Adipocyte (in vitro differentiated cells): ENCODE data around the gene INHA.

Source experiments
- DNase-seq: peaks from one replicate; pipeline ENCODE4 v3.0.0-alpha.2; 2015; ENCODE audit warnings: low read depth
- H3K27me3 ChIP-seq: replicated peaks from 2 replicates; pipeline ENCODE4 v1.7.0; 2013; ENCODE audit warnings: mild to moderate bottlenecking, low read length, moderate library complexity; ENCODE audit not compliant: control insufficient read depth, insufficient read depth
- H3K36me3 ChIP-seq: 2 replicates; pipeline ENCODE4 v1.7.0; 2013; ENCODE audit warnings: low read length, mild to moderate bottlenecking, moderate library complexity; ENCODE audit not compliant: control insufficient read depth, insufficient read depth, severe bottlenecking
- H3K4me1 ChIP-seq: 2 replicates; pipeline ENCODE4 v1.7.0; 2013; ENCODE audit warnings: mild to moderate bottlenecking, low read length, moderate library complexity; ENCODE audit not compliant: control insufficient read depth, insufficient read depth
- H3K4me3 ChIP-seq: 2 replicates; pipeline ENCODE4 v1.7.0; 2013; ENCODE audit warnings: mild to moderate bottlenecking, low read length, moderate library complexity
- H3K9ac ChIP-seq: 2 replicates; pipeline ENCODE4 v1.7.0; 2013; ENCODE audit warnings: mild to moderate bottlenecking, low read length, moderate library complexity
- H3K9me3 ChIP-seq: 2 replicates; pipeline ENCODE4 v1.7.0; 2013; ENCODE audit warnings: mild to moderate bottlenecking, low read length, moderate library complexity; ENCODE audit not compliant: control insufficient read depth

INHA gene

GRCh38 chr2:219542931-219543595 lies 29.0 kb upstream of the INHA start:
- Histone ChIP-seq H3K9me3 (no peaks in the 10 kb centered on the region), H3K36me3 (peaks cover 25% of the 10 kb centered on the region), H3K4me3 (peak overlapping the region; percentile 89), H3K27me3 (no peaks in the 10 kb centered on the region), H3K9ac (peak overlapping the region; percentile 90), H3K4me1 (peaks cover 28% of the 10 kb centered on the region)
- DNase-seq: peak; percentile 71

GRCh38 chr2:219543596-219544358 lies 28.3 kb upstream of the INHA start, which contains the start of the genes CHPF and TMEM198:
TSS of gene CHPF (minus strand) at chr2:219543809. CDS start at chr2:219543538, 271 bp downstream.
TSS of gene TMEM198 (plus strand) at chr2:219544028. CDS start at chr2:219544728, 700 bp downstream.
- H3K36me3 ChIP-seq: peaks cover 25% of the 10 kb centered on the region
- DNase-seq: peak; percentile 99
- H3K9ac ChIP-seq: peak within 1 kb of the TSS; percentile 90
- peaks cover 20% of the 10 kb centered on the region for H3K4me1 ChIP-seq
- no peaks in the 10 kb centered on the region for H3K27me3 ChIP-seq
- H3K4me3 ChIP-seq: peak within 1 kb of the TSS; percentile 89
- no peaks in the 10 kb centered on the region for H3K9me3 ChIP-seq

GRCh38 chr2:219544567-219544966 lies 27.5 kb upstream of the INHA start:
- DNase-seq: no peak
- peak overlapping the region; percentile 89 for H3K4me3 ChIP-seq
- H3K36me3 ChIP-seq: peaks cover 18% of the 10 kb centered on the region
- no peaks in the 10 kb centered on the region for H3K9me3 ChIP-seq
- peaks cover 17% of the 10 kb centered on the region for H3K4me1 ChIP-seq
- no peaks in the 10 kb centered on the region for H3K27me3 ChIP-seq
- peak overlapping the region; percentile 90 for H3K9ac ChIP-seq

GRCh38 chr2:219545295-219545942 lies 26.7 kb upstream of the INHA start:
- Histone ChIP-seq H3K27me3 (no peaks in the 10 kb centered on the region), H3K36me3 (peaks cover 10% of the 10 kb centered on the region), H3K9me3 (no peaks in the 10 kb centered on the region), H3K4me3 (no peak overlapping the region), H3K4me1 (peaks cover 17% of the 10 kb centered on the region), H3K9ac (no peak overlapping the region)
- DNase-seq: no peak

- H3K27me3 ChIP-seq: no peaks in the 10 kb centered on the region
- H3K4me1 ChIP-seq: peaks cover 17% of the 10 kb centered on the region
- no peak for DNase-seq
- H3K9ac ChIP-seq: no peak overlapping the region
- H3K9me3 ChIP-seq: no peaks in the 10 kb centered on the region
- peaks cover 5% of the 10 kb centered on the region for H3K36me3 ChIP-seq
- H3K4me3 ChIP-seq: no peak overlapping the region
Measured at GRCh38 chr2:219545943-219546352, 26.2 kb upstream of the INHA start.

GRCh38 chr2:219547621-219548020 lies 24.5 kb upstream of the INHA start:
- Histone ChIP-seq H3K9me3 (no peaks in the 10 kb centered on the region), H3K9ac (no peak overlapping the region), H3K4me1 (peaks cover 12% of the 10 kb centered on the region), H3K27me3 (no peaks in the 10 kb centered on the region), H3K36me3 (no peaks in the 10 kb centered on the region), H3K4me3 (no peak overlapping the region)
- DNase-seq: no peak

GRCh38 chr2:219548990-219549389 lies 23.1 kb upstream of the INHA start:
- Histone ChIP-seq H3K4me3 (no peak overlapping the region), H3K36me3 (no peaks in the 10 kb centered on the region), H3K27me3 (no peaks in the 10 kb centered on the region), H3K9ac (no peak overlapping the region), H3K9me3 (no peaks in the 10 kb centered on the region), H3K4me1 (peaks cover 19% of the 10 kb centered on the region)
- no peak for DNase-seq

GRCh38 chr2:219549619-219550018 lies 22.5 kb upstream of the INHA start:
- no peaks in the 10 kb centered on the region for H3K27me3 ChIP-seq
- H3K9me3 ChIP-seq: no peaks in the 10 kb centered on the region
- H3K4me3 ChIP-seq: no peak overlapping the region
- no peak for DNase-seq
- H3K4me1 ChIP-seq: peaks cover 14% of the 10 kb centered on the region
- no peaks in the 10 kb centered on the region for H3K36me3 ChIP-seq
- no peak overlapping the region for H3K9ac ChIP-seq

- Histone ChIP-seq H3K36me3 (no peaks in the 10 kb centered on the region), H3K4me3 (peak overlapping the region; percentile 81), H3K9me3 (no peaks in the 10 kb centered on the region), H3K27me3 (no peaks in the 10 kb centered on the region), H3K4me1 (peaks cover 13% of the 10 kb centered on the region), H3K9ac (peak overlapping the region; percentile 64)
- peak; percentile 43 for DNase-seq
Measured at GRCh38 chr2:219551441-219552381, 20.4 kb upstream of the INHA start.

- H3K9me3 ChIP-seq: no peaks in the 10 kb centered on the region
- peak overlapping the region; percentile 81 for H3K4me3 ChIP-seq
- peak; percentile 93 for DNase-seq
- H3K27me3 ChIP-seq: no peaks in the 10 kb centered on the region
- H3K4me1 ChIP-seq: peaks cover 13% of the 10 kb centered on the region
- H3K36me3 ChIP-seq: no peaks in the 10 kb centered on the region
- peak overlapping the region; percentile 64 for H3K9ac ChIP-seq
Measured at GRCh38 chr2:219552382-219553167, 19.5 kb upstream of the INHA start.
